K562 (cell line): ENCODE measurements around the gene CDC6. TPM values are rescaled to one million over a fixed set of nuclear protein-coding genes. Genes with fewer than 3 reads are reported as not detected.

Source experiments
- ATAC-seq: fragments of 200-7000 bp; cut with Tn5 transposase; 3 replicates; pipeline ENCODE4 v1.9.1; 2020; ENCODE audit warnings: moderate library complexity
- BruUV-seq: library from RNA; stranded (reverse); fragments of 400-500 nt; replicated peaks from 2 replicates; lab custom pipeline; 2021; lab: Mats Ljungman, UMichigan
- CTCF ChIA-PET: fragments of 300-600 bp; formaldehyde crosslinking; extraction: SDS; loops from one replicate; lab custom pipeline; 2021; ENCODE audit warnings: low intra/inter-chr PET ratio; lab: Yijun Ruan, JAX
- POLR2A ChIA-PET: fragments of 300-600, 350-650 bp; sonication (Branson Sonifier 250); formaldehyde crosslinking; extraction: SDS; loops from one replicate; lab custom pipeline; 2021; ENCODE audit warnings: antibody characterized with exemption, inconsistent platforms; lab: Yijun Ruan, JAX
- DNase-seq, 4 experiments: peaks; one replicate each; pipeline versions ENCODE4 v3.0.0 to v3.0.0-alpha.2; 2011 to 2018; ENCODE audit warnings: low spot score in 3 of 4, mixed read lengths in 3 of 4; ENCODE audit errors: extremely low read depth in 1 of 4
- FAIRE-seq: peaks from 2 replicates; lab custom pipeline; 2011; peaks lifted over from hg19 to GRCh38; lab: Jason Lieb, UNC
- H2AFZ ChIP-seq: 2 replicates; pipeline ENCODE4 v1.6.0; 2011; ENCODE audit warnings: low read depth, low read length, control low read depth, inconsistent platforms
- H3K27ac ChIP-seq: fragments of 200-600 bp; 3 replicates; pipeline ENCODE4 v1.8.0; 2011; ENCODE audit warnings: low read depth, mild to moderate bottlenecking, control low read depth, inconsistent platforms, low read length, moderate library complexity, mixed read lengths; ENCODE audit errors: extremely low read depth
- H3K27me3 ChIP-seq, 2 experiments: fragments of 300-600 bp in 1 of 2; 2 replicates in 1 of 2; 3 replicates in 1 of 2; pipeline versions ENCODE4 v1.6.0 to v1.8.0; 2011; ENCODE audit warnings: inconsistent platforms in 2 of 2, low read length in 2 of 2, mild to moderate bottlenecking in 1 of 2, mixed read lengths in 1 of 2, moderate library complexity in 1 of 2; ENCODE audit not compliant: control insufficient read depth in 2 of 2, insufficient read depth in 2 of 2
- H3K36me3 ChIP-seq: fragments of 300-600 bp; 3 replicates; pipeline ENCODE4 v1.8.0; 2011; ENCODE audit warnings: mild to moderate bottlenecking, low read length, inconsistent platforms; ENCODE audit not compliant: control insufficient read depth, insufficient read depth
- H3K4me1 ChIP-seq, 2 experiments: fragments of 200-600 bp in 1 of 2; replicated peaks in 1 of 2; 2 replicates in 1 of 2; 3 replicates in 1 of 2; pipeline versions ENCODE4 v1.5.1 to v1.8.0; 2011; ENCODE audit warnings: inconsistent platforms in 2 of 2, low read length in 2 of 2, mild to moderate bottlenecking in 1 of 2, mixed read lengths in 1 of 2, moderate library complexity in 1 of 2; ENCODE audit not compliant: control insufficient read depth in 2 of 2, insufficient read depth in 2 of 2
- H3K4me2 ChIP-seq: 2 replicates; pipeline ENCODE4 v1.6.1; 2011; ENCODE audit warnings: low read length, control low read depth, inconsistent platforms, mixed read lengths; ENCODE audit not compliant: insufficient read depth
- H3K4me3 ChIP-seq: fragments of 200-600 bp; sonication (generic), shearing (Covaris generic); 2 replicates; pipeline ENCODE4 v1.5.1; 2016; ENCODE audit warnings: control low read depth, inconsistent platforms
- H3K79me2 ChIP-seq: fragments of 200-600 bp; 3 replicates; pipeline ENCODE4 v1.8.0; 2011; ENCODE audit warnings: low read length, inconsistent platforms; ENCODE audit not compliant: control insufficient read depth, insufficient read depth
- H3K9ac ChIP-seq, 2 experiments: 2 replicates each; pipeline versions ENCODE4 v1.6.0 to v1.6.1; 2011; ENCODE audit warnings: low read depth in 2 of 2, low read length in 2 of 2, control low read depth in 1 of 2, inconsistent platforms in 1 of 2, mild to moderate bottlenecking in 1 of 2, mixed read lengths in 1 of 2; ENCODE audit not compliant: insufficient read depth in 1 of 2
- H3K9me1 ChIP-seq: one replicate; pipeline ENCODE4 v1.6.0; 2011; ENCODE audit warnings: inconsistent platforms, mild to moderate bottlenecking, low read length, moderate library complexity; ENCODE audit not compliant: control insufficient read depth, insufficient read depth
- H3K9me3 ChIP-seq: replicated peaks from 2 replicates; pipeline ENCODE4 v1.5.1; 2011; ENCODE audit warnings: low read depth, low read length, inconsistent platforms; ENCODE audit not compliant: control insufficient read depth, insufficient read depth
- H4K20me1 ChIP-seq: replicated peaks from 2 replicates; pipeline ENCODE4 v1.6.1; 2011; ENCODE audit warnings: low read length, inconsistent platforms, mixed read lengths; ENCODE audit not compliant: control insufficient read depth, insufficient read depth
- E2F6 ChIP-seq, 2 experiments: IDR thresholded peaks; 2 replicates each; pipeline ENCODE4 v1.6.1; 2011; ENCODE audit warnings: borderline replicate concordance in 1 of 2, control low read depth in 1 of 2, low read depth in 1 of 2, low read length in 1 of 2, mild to moderate bottlenecking in 1 of 2, mixed read lengths in 1 of 2, moderate library complexity in 1 of 2; ENCODE audit not compliant: insufficient read depth in 1 of 2, insufficient read length in 1 of 2, poor library complexity in 1 of 2, severe bottlenecking in 1 of 2; ENCODE audit errors: extremely low read depth in 1 of 2
- ZFPM2 ChIP-seq: fragments of 250-450 bp; sonication (Bioruptor Pico); IDR thresholded peaks from 2 replicates; pipeline ENCODE4 v1.5.1; 2022; ENCODE audit warnings: mild to moderate bottlenecking
- WGBS: fragments of 100-300 bp; shearing (Covaris generic); methylation state at CpG from one replicate; pipeline ENCODE4 v1.1.6; 2016; ENCODE audit warnings: low coverage, mixed read lengths; ENCODE audit not compliant: insufficient coverage; ENCODE audit errors: missing lambda C conversion rate; 5-methylcytosine and 5-hydroxymethylcytosine counted together
- in situ Hi-C: fragments of 300-500 bp; cut with MboI; formaldehyde crosslinking; loops from 4 replicates; pipeline ENCODE4 v1.15.0; 2018; ENCODE audit warnings: inconsistent platforms, mixed read lengths
- intact Hi-C: fragments of 100-400 bp; cut with micrococcal nuclease; formaldehyde crosslinking; loops from 2 replicates; pipeline ENCODE4 v1.14.2; 2022
- polyA plus RNA-seq, 8 experiments: library from polyadenylated mRNA; depleted of rRNA in 4 of 8; stranded (reverse) in 5 of 8; unstranded in 3 of 8; fragments of >200 nt; fragmentation: Nextera tagmentation in 2 of 8; fragmentation: Illumina TruSeq in 1 of 8; extraction: Ambion mirVana in 2 of 8; extraction: Trizol in 1 of 8; gene quantifications; 2 replicates each; pipeline versions ENCODE4 v1.2.1 to v1.2.3, GENCODE V29; 2011 to 2014; ENCODE audit warnings: inconsistent platforms in 1 of 8, missing spikeins in 1 of 8
- total RNA-seq, 7 experiments: library from RNA; depleted of rRNA in 6 of 7; stranded (reverse); fragments of >200 nt in 6 of 7; fragmentation: Illumina TruSeq in 2 of 7; extraction: Trizol in 2 of 7; gene quantifications; 2 replicates each; pipeline versions ENCODE4 v1.2.1 to v1.2.3, GENCODE V29; 2011 to 2021; ENCODE audit warnings: low replicate concordance in 1 of 7

CDC6 gene
- total and polyA plus RNA-seq, 9 of the 15 experiments (the other 6 are each of a cell fraction or from before 2014, with no cell fraction given): 29.6 to 141 (median 106) TPM

- FAIRE-seq (no peak), DNase-seq (no peak), ATAC-seq (no peak; the same call in 2 of the 3 replicates)
- Histone ChIP-seq H3K4me3 (no peak overlapping the region), H3K9ac (peak overlapping the region in 1 of 2 experiments; percentile 56; a peak in 2 of 4 replicates), H3K4me2 (no peak overlapping the region), H3K27ac (no peak overlapping the region), H3K9me3 (no peaks in the 10 kb centered on the region), H3K27me3 (no peaks in the 10 kb centered on the region), H2AFZ (no peak overlapping the region), H3K36me3 (peaks cover 24% of the 10 kb centered on the region; the same call in 1 of the 3 replicates), H3K9me1 (peaks cover 3% of the 10 kb centered on the region), H3K79me2 (peaks cover 64% of the 10 kb centered on the region), H3K4me1 (peaks cover 15 to 58% of the 10 kb centered on the region in 2 experiments), H4K20me1 (peaks cover 7% of the 10 kb centered on the region)
- ChIA-PET POLR2A (interaction anchor here (0.6 to 1.6 kb wide), 6 partner anchors 9 to 1360 kb away, joined by 3 to 7 read pairs (median 4); no protein-coding TSS in a partner anchor), CTCF (no interaction called here)
- TF ChIP-seq E2F6 (IDR thresholded peaks at IDR 0.05; ENCODE audit: borderline replicate concordance in 1 of 2, extremely low read depth in 1 of 2, insufficient read depth in 1 of 2, insufficient read length in 1 of 2, low read depth in 1 of 2, low read length in 1 of 2, poor library complexity in 1 of 2, severe bottlenecking in 1 of 2) (peak in 1 of 2 experiments; percentile 9), ZFPM2 (CRISPR knock-in tag) (no peak)
- intact Hi-C loops (no loop called here), in situ Hi-C loops (no loop called here)
- 8% methylated on average over 3 of the region's 3 CpGs for WGBS
- BruUV-seq: no TSS peak
Measured at GRCh38 chr17:40327735-40328385, 40.2 kb downstream of the CDC6 start.
